SK-N-SH (cell line): ENCODE data around the gene PHF20. TPM values are rescaled to one million over a fixed set of nuclear protein-coding genes. Genes with fewer than 3 reads are reported as not detected.

Experiments used
- CTCF ChIA-PET: fragments of 300-600, 350-600 bp; formaldehyde crosslinking; extraction: SDS; loops from one replicate; lab custom pipeline; 2021; lab: Yijun Ruan, JAX
- POLR2A ChIA-PET: fragments of 350-600 bp; sonication (Branson Sonifier 250); formaldehyde crosslinking; extraction: SDS; loops from one replicate; lab custom pipeline; 2020; ENCODE audit warnings: antibody characterized with exemption, inconsistent platforms; lab: Yijun Ruan, JAX
- DNase-seq: peaks from one replicate; pipeline ENCODE4 v3.0.0; 2012
- H2AFZ ChIP-seq: fragments of 200-600 bp; sonication (generic); 2 replicates; pipeline ENCODE4 v1.8.1; 2016; ENCODE audit warnings: antibody characterized with exemption, mild to moderate bottlenecking, low read depth
- H3F3A ChIP-seq: fragments of 200-600 bp; sonication (generic); replicated peaks from 2 replicates; pipeline ENCODE3; 2016; ENCODE audit warnings: antibody characterized with exemption, mild to moderate bottlenecking; ENCODE audit not compliant: insufficient read depth
- H3K27ac ChIP-seq, 2 experiments: fragments of 200-500 bp in 1 of 2; fragments of 200-600 bp in 1 of 2; sonication (Bioruptor generic) in 1 of 2; sonication (generic), shearing (Covaris generic) in 1 of 2; 2 replicates each; pipeline versions ENCODE4 v1.5.1 to v1.6.1; 2014 to 2016; ENCODE audit warnings: low read depth in 2 of 2, inconsistent platforms in 1 of 2, low read length in 1 of 2, mild to moderate bottlenecking in 1 of 2, mixed read lengths in 1 of 2
- H3K27me3 ChIP-seq: fragments of 200-600 bp; sonication (generic), shearing (Covaris generic); 2 replicates; pipeline ENCODE4 v1.6.1; 2016; ENCODE audit warnings: mixed run types; ENCODE audit not compliant: insufficient read depth
- H3K36me3 ChIP-seq, 2 experiments: fragments of 200-500 bp in 1 of 2; fragments of 200-600 bp in 1 of 2; sonication (Bioruptor generic) in 1 of 2; sonication (generic) in 1 of 2; replicated peaks in 1 of 2; 2 replicates each; pipeline versions ENCODE3 to v1.5.1; 2014 to 2016; ENCODE audit warnings: low read length in 1 of 2, mild to moderate bottlenecking in 1 of 2; ENCODE audit not compliant: insufficient read depth in 2 of 2, control insufficient read depth in 1 of 2
- H3K4me1 ChIP-seq, 2 experiments: fragments of 200-500 bp in 1 of 2; fragments of 200-600 bp in 1 of 2; sonication (Bioruptor generic) in 1 of 2; sonication (generic), shearing (Covaris generic) in 1 of 2; 2 replicates each; pipeline versions ENCODE4 v1.5.1 to v1.6.1; 2014 to 2016; ENCODE audit warnings: low read depth in 1 of 2, low read length in 1 of 2, mixed run types in 1 of 2; ENCODE audit not compliant: insufficient read depth in 2 of 2, control insufficient read depth in 1 of 2
- H3K4me2 ChIP-seq: fragments of 200-600 bp; sonication (generic), shearing (Covaris generic); 2 replicates; pipeline ENCODE4 v1.6.1; 2017; ENCODE audit warnings: mixed run types
- H3K4me3 ChIP-seq, 2 experiments: fragments of 200-500 bp in 1 of 2; fragments of 200-600 bp in 1 of 2; sonication (Bioruptor generic) in 1 of 2; sonication (generic), shearing (Covaris generic) in 1 of 2; 2 replicates each; pipeline versions ENCODE4 v1.5.1 to v1.8.1; 2014 to 2016; ENCODE audit warnings: low read depth in 2 of 2, inconsistent platforms in 1 of 2, low read length in 1 of 2, mild to moderate bottlenecking in 1 of 2, mixed read lengths in 1 of 2, moderate library complexity in 1 of 2
- H3K79me2 ChIP-seq: fragments of 200-600 bp; sonication (generic); 2 replicates; pipeline ENCODE4 v1.8.1; 2017; ENCODE audit warnings: mild to moderate bottlenecking; ENCODE audit not compliant: insufficient read depth
- H3K9ac ChIP-seq: fragments of 200-600 bp; sonication (generic); 2 replicates; pipeline ENCODE4 v1.6.1; 2017; ENCODE audit warnings: mixed run types
- H3K9me2 ChIP-seq: fragments of 200-600 bp; sonication (generic); 2 replicates; pipeline ENCODE4 v1.6.1; 2017; ENCODE audit warnings: mixed run types
- H3K9me3 ChIP-seq: fragments of 200-600 bp; sonication (generic); 2 replicates; pipeline ENCODE4 v1.6.1; 2017; ENCODE audit warnings: mixed run types, mild to moderate bottlenecking, moderate library complexity
- H4K20me1 ChIP-seq: fragments of 200-600 bp; sonication (generic); 2 replicates; pipeline ENCODE4 v1.6.1; 2017; ENCODE audit warnings: mild to moderate bottlenecking, mixed run types; ENCODE audit not compliant: insufficient read depth
- ELF1 ChIP-seq: IDR thresholded peaks from 2 replicates; pipeline ENCODE4 v1.4.0; 2012
- FOXJ3 ChIP-seq: sonication (generic); formaldehyde crosslinking; IDR thresholded peaks from 2 replicates; pipeline ENCODE4 v1.5.1; 2020; ENCODE audit warnings: mild to moderate bottlenecking, missing genetic modification reagents
- FOXM1 ChIP-seq: IDR thresholded peaks from 2 replicates; pipeline ENCODE4 v1.4.0; 2012; ENCODE audit warnings: low read depth, mild to moderate bottlenecking
- GATA2 ChIP-seq: sonication (generic); formaldehyde crosslinking; IDR thresholded peaks from 2 replicates; pipeline ENCODE4 v1.5.0; 2020; ENCODE audit warnings: mild to moderate bottlenecking, missing genetic modification reagents
- MAX ChIP-seq: IDR thresholded peaks from 2 replicates; pipeline ENCODE4 v1.4.0; 2012; ENCODE audit warnings: low read depth
- MXI1 ChIP-seq: IDR thresholded peaks from 2 replicates; pipeline ENCODE4 v1.6.1; 2012; ENCODE audit warnings: mild to moderate bottlenecking, low read depth, low read length, improper control_type of control experiment
- NRF1 ChIP-seq: IDR thresholded peaks from 2 replicates; pipeline ENCODE4 v1.6.1; 2012; ENCODE audit warnings: low read depth, mild to moderate bottlenecking, low read length
- POLR2AphosphoS5 ChIP-seq: IDR thresholded peaks from 2 replicates; pipeline ENCODE4 v1.6.1; 2012; ENCODE audit warnings: low read depth, low read length
- RAD21 ChIP-seq: IDR thresholded peaks from 2 replicates; pipeline ENCODE4 v1.6.1; 2012; ENCODE audit warnings: mild to moderate bottlenecking, low read length
- RCOR1 ChIP-seq: fragments of 150-350 bp; IDR thresholded peaks from 2 replicates; pipeline ENCODE4 v1.6.1; 2017; ENCODE audit warnings: antibody characterized with exemption, low read length
- RFX5 ChIP-seq: IDR thresholded peaks from 2 replicates; pipeline ENCODE4 v1.6.1; 2012; ENCODE audit warnings: mild to moderate bottlenecking, improper control_type of control experiment, low read length
- RXRA ChIP-seq: IDR thresholded peaks from 2 replicates; pipeline ENCODE4 v1.4.0; 2012; ENCODE audit warnings: low read depth, mild to moderate bottlenecking, borderline replicate concordance
- SIN3A ChIP-seq: IDR thresholded peaks from 2 replicates; pipeline ENCODE4 v1.6.1; 2012; ENCODE audit warnings: low read depth, mild to moderate bottlenecking, low read length, moderate library complexity, borderline replicate concordance
- TEAD4 ChIP-seq: IDR thresholded peaks from 2 replicates; pipeline ENCODE4 v1.4.0; 2012; ENCODE audit warnings: mild to moderate bottlenecking, borderline replicate concordance; ENCODE audit not compliant: insufficient read depth
- USF2 ChIP-seq: fragments of 150-350 bp; IDR thresholded peaks from 2 replicates; pipeline ENCODE4 v1.6.1; 2017; ENCODE audit warnings: antibody characterized with exemption, low read length, low read depth, borderline replicate concordance
- YY1 ChIP-seq: IDR thresholded peaks from 2 replicates; pipeline ENCODE4 v1.4.0; 2012; ENCODE audit warnings: low read depth, mild to moderate bottlenecking
- ZBTB33 ChIP-seq: IDR thresholded peaks from 2 replicates; pipeline ENCODE4 v1.4.0; 2012; ENCODE audit warnings: low read depth, borderline replicate concordance
- WGBS: methylation state at CpG from one replicate; pipeline ENCODE4 v1.1.6; 2017; ENCODE audit warnings: low lambda C conversion rate; 5-methylcytosine and 5-hydroxymethylcytosine counted together
- polyA plus RNA-seq, 3 experiments: library from polyadenylated mRNA; depleted of rRNA; stranded (reverse); fragments of >200 nt; gene quantifications; 2 replicates each; pipeline ENCODE4 v1.2.3, GENCODE V29; 2012

Gene PHF20
- polyA plus RNA-seq, 1 of the 3 experiments (the other 2 are of a cell fraction) = 23.8 TPM

- no peaks in the 10 kb centered on the region for H3K9me3 ChIP-seq
- CTCF ChIA-PET = no interaction called here
- no peaks in the 10 kb centered on the region for H3K27me3 ChIP-seq
- H3K9me2 ChIP-seq = no peaks in the 10 kb centered on the region
- peaks cover 58% of the 10 kb centered on the region for H3K79me2 ChIP-seq
- H3K36me3 ChIP-seq = peaks cover 0 to 11% of the 10 kb centered on the region in 2 experiments
- POLR2A ChIA-PET = interaction anchor here (1.1 kb wide), 1 partner anchor 8 kb away, joined by 3 read pairs; no protein-coding TSS in a partner anchor
- TF ChIP-seq SIN3A (no peak), YY1 (no peak), FOXM1 (no peak), RXRA (no peak), TEAD4 (no peak), FOXJ3 (no peak), POLR2AphosphoS5 (no peak), ZBTB33 (no peak), USF2 (no peak), MAX (no peak), RFX5 (no peak), RAD21 (no peak), ELF1 (no peak), GATA2 (CRISPR knock-in tag) (no peak), RCOR1 (no peak), NRF1 (no peak), MXI1 (no peak)
- no peak overlapping the region for H3K9ac ChIP-seq
- H2AFZ ChIP-seq = no peak overlapping the region
- WGBS = 92% methylated on average over 2 of the region's 2 CpGs
- H3K4me3 ChIP-seq = no peak overlapping the region
- peaks cover 38% of the 10 kb centered on the region for H3F3A ChIP-seq
- DNase-seq = no peak
- H3K4me1 ChIP-seq = peaks cover 3 to 29% of the 10 kb centered on the region in 2 experiments; a peak in 3 of 4 replicates
- H4K20me1 ChIP-seq = peaks cover 3% of the 10 kb centered on the region; the same call in 1 of the 2 replicates
- H3K27ac ChIP-seq = no peak overlapping the region
- no peak overlapping the region for H3K4me2 ChIP-seq
Observed at GRCh38 chr20:35823937-35824336, 52.1 kb downstream of the PHF20 start.
